Dermis blood vessel endothelial cell (primary cell): ENCODE results near the gene ANKRD55. TPM values are rescaled to one million over a fixed set of nuclear protein-coding genes. Genes with fewer than 3 reads are reported as not detected.
A peak's percentile ranks its signal among the peaks of the same experiment; 100 is the strongest.
"Not testable (repeated sequence)": the region's sequence is repeated elsewhere in the genome, so short reads cannot be mapped to it uniquely, and the experiment has no call there.

Source experiments
- DNase-seq: peaks from one replicate; pipeline ENCODE4 v3.0.0; 2010
- total RNA-seq: library from RNA; depleted of rRNA; stranded (reverse); fragments of >200 nt; gene quantifications from 2 replicates; pipeline ENCODE4 v1.2.3, GENCODE V29; 2014

The ANKRD55 gene
- total RNA-seq, 1 donor from 2014 or later = 1.2 TPM

DNA sequence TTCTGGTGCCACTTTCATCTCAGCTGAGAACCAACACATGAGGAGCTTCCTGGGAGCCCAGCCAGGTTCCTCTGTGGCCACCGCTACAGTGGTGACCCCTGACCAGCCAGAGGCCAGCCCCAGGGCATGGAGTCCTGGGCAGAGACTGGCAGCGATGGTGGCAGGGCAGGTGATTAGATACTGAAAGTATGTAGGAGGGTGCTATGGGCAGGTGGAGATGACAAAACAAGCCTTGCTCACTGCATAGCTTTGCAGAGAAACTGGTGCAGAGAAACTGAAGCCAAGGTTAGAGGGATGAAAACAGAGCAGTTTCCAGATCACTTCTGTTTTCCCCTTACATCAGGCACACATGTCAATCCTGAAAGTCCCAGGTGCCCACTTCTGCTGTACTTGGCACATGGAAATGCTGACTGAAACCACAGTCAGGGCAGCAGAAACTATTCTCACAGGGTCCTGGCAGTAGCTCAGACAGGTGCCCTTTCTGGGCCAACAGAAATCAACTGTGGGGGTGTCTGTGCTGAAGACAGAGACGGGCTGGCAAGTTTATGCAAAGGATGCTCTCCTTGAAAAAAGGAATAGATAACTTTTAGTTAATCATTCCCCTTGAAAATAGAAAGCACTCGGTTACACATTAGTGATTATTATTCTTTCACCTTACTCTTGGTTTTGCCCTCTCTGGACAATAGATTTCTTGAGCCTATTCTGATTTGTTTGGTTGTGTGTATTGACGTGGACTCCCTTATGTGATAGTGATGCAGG, 90.3 kb downstream of the ANKRD55 start:
- no peak for DNase-seq

GRCh38 chr5:56142233-56142613, 90.9 kb downstream of the ANKRD55 start:
- no peak for DNase-seq

DNA sequence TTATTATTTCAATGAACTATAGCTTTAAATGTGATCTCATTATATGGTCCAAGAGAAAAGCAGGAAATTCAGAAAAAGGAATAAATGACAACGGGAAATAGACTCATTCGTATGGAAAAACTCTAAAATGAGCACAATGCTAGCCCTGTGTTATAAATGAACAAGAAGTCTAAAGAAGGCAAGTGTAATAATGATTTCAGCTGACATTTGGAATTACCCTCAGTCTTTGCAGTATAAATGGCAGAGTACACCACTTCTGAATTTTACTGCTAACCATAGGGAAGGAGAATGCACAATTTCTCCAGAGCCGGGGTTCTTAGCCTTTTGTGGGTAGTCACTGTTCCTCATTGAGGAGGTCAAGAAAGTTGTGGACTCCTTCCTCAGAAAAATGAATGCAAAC, 93.1 kb downstream of the ANKRD55 start:
- peak; percentile 83 for DNase-seq

GRCh38 chr5:56130664-56131063, 102.5 kb downstream of the ANKRD55 start:
- no peak for DNase-seq

- DNase-seq = peak; percentile 27
Measured at GRCh38 chr5:56129288-56129687, 103.8 kb downstream of the ANKRD55 start.

DNA sequence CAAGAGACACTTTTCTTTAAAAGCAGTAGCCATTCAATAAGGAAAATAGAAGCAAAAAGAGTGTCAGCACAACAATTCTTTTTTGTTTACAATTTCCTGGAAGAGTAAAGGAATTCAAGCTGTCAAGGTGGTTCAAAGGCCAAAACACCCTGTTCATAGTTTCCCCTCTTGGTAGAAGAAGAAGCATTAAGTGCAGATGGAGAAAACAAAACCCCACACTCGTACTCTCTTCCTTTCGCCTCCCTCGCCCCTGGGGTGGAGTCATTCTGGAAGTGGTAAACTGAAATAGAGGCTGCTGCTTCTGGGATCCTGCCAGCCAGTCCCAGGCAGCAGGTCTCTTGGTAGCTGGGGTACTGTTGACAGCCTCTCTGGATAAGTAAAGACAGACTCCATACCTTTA, 105.0 kb downstream of the ANKRD55 start:
- no peak for DNase-seq

DNA sequence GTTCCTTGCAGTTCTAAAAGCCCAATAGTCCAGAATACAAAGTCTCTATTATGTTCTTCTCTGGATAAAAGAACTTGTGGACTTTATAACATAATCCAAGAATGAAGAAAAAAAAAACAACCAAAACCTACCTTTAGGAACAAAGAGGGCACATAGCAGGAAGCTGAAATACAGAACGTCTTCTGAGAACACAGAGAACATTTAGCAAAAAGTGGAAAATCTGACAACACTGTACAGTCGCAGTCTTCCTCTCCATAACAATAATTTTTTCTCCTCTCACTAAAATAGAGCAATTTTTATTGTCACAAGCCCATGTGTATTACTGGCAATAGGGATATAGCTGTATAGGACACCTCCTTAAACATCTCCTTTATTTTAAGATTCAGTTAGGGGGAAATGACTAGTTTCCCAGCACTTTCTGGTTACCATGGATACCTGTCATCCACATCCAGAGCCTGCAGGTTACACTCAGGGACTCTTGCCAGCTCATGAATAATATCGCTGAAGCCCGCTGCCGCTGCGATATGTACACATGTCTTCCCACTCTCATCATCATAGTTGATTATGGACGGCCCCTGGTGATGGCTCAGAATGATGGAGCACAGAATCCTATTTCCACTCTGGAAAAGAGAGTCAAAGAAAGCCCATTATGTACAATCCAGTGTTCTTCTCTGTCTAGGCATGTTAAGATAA, 106.5 kb downstream of the ANKRD55 start:
- DNase-seq = peak; percentile 96

DNA sequence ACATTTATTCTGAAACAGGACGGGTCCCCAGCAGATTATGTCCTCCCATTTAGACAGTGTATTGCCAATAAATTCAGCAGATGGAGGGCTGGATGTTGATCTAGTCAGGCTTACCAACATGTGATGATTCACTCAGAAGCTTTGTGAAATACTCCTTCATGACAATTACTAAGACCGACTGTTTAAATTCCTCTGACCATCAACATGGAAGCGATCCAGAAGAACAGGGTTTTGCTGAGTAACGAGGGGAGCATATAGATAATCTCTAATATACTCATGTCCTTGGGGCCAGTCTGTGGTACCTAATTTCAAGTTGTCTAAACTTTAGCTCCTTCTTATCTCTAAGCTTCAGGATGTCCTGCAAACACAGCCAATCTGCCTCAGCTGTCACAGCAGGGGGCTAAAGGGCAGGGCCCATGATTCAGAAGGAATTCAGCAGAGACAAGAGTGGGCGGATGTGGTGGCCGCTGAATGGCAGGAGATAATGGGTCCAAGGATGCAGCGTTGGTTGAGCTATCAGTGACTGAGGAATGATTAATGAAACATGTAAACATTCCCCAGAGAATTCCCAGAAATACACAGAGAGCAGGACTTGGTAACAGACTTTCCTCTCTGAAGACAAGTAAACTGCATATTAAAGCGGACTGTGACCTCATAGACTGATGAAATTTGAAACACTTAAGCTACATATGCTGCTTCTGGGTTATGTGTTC, 109.4 kb downstream of the ANKRD55 start:
- DNase-seq = peak; percentile 96

DNA sequence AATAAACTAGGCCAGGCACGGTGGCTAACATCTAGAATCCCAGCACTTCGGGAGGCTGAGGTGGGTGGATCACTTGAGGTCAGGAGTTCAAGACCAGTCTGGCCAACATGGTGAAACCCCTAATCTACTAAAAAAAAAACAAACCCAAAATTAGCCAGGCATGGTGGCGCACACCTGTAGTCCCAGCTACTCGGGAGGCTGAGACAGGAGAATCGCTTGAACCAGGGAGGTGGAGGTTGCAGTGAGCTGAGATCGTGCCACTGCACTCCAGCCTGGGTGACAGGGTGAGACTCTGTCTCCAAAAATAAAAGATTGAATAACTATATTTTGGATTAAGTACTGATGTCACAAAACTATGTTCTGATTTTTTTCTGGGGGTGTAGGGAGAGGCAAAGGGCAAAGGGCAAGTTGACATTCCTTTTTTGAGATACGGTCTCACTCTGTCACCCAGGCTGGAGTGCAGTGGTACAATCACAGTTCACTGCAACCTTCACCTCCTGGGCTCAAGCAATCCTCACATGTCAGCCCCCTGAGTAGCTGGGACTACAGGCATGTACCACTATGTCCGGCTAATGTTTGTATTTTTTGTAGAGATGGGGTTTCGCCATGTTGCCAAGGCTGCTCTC, 110.7 kb downstream of the ANKRD55 start:
- not testable (repeated sequence) for DNase-seq

DNA sequence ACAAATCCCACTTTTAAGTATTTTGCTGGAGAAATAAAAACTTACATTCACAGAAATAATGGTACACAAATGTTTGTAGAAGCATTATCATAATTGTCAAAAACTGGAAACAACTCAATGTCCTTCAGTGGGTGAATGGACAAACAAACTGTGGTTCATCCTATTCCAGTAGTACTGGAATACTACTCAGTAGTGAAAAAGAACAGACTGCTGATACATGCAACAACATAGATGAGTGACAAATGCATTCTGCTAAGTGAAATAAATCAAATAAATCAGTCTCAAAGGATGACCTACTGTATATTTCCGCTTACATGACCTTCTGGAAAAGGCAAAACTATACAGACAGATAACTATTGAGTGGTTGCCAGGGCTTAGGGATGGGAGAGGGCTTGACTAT, 114.1 kb downstream of the ANKRD55 start:
- DNase-seq = no peak

- DNase-seq = peak; percentile 68
Measured at GRCh38 chr5:56116599-56117141, 116.5 kb downstream of the ANKRD55 start.

DNA sequence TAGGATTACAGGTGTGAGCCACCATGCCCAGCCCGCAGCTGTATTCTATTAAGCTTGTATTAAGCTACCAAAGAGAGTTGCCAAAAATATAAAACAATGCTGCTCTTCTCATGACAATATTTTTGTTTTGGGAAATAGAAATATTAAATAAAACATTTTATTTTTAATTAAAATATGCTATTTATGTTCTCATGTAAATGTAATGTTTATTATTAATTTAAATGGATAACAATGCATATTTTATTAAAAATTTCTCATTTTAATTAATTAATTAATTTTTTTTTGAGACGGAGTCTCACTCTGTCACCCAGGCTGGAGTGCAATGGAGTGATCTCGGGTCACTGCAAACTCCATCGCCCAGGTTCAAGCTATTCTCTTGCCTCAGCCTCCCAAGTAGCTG, 117.5 kb downstream of the ANKRD55 start:
- DNase-seq = no peak

- no peak for DNase-seq
Measured at GRCh38 chr5:56112526-56113121, 120.5 kb downstream of the ANKRD55 start.

DNA sequence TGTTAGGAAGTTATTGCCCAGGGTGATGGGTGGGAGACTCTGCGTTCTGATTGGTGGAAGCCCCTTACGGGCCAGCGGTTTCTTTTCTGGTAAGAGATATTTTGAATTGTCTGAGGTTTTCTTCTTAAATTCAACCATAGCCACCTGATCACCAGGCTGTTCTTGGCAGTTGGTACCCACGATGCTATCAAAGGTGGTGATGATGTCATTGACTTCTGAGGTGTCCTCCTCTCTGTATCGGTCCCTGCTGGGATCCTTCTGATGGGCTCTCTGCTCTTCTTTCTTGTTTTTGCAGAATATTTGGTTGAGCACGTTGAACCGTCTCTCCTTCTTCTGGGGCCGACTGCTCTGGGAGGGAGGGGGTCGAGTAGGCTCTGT, 121.7 kb downstream of the ANKRD55 start:
- DNase-seq = no peak

GRCh38 chr5:56110646-56111403, 122.3 kb downstream of the ANKRD55 start:
- no peak for DNase-seq

DNA sequence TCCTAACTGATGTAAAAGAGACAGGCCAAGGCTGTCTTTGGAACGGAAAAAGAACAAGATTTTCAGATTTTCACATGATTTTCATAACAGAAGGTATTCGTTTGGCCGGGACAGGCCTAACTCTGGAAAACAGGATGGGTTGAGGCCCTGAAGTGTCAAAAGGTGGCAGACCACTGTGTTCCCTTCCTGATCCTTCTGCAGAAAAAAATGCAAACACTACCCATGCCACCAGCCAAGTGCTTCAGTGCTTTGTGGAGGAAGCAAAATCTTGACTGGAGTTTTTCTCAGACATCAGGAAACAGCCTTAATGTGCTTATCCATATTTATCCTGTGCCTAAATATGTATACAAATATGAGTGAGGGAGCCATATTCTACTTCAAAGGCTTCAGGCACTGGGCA, 124.9 kb downstream of the ANKRD55 start:
- DNase-seq = peak; percentile 90

DNA sequence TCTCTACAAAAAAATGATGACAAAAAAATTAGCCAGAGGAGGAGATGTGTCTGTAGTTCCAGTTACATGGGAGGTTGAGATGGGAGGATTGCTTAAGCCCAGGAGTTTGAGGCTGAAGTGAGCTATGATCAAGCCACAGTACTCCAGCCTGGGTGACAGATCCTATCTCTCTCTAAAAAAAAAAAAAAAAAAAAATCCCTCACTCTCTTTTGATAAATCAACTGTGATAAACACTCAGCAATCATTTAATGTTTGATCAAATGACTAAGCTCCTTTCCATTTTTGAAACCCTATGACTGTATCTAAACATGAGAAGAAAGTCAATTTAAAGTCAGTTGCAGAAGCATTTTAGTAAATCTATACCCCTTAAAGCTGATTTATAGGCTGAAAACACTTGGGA, 126.3 kb downstream of the ANKRD55 start:
- DNase-seq = no peak

- DNase-seq = no peak
Measured at GRCh38 chr5:56105511-56106291, 127.4 kb downstream of the ANKRD55 start.

GRCh38 chr5:56102889-56103288, 130.2 kb downstream of the ANKRD55 start:
- peak; percentile 74 for DNase-seq

GRCh38 chr5:56102207-56102606, 130.9 kb downstream of the ANKRD55 start:
- DNase-seq = not testable (repeated sequence)

GRCh38 chr5:56101180-56101579, 131.9 kb downstream of the ANKRD55 start:
- DNase-seq = no peak
